Measurements from ENCODE around the gene ATOH1.

ATOH1 gene, protein sequence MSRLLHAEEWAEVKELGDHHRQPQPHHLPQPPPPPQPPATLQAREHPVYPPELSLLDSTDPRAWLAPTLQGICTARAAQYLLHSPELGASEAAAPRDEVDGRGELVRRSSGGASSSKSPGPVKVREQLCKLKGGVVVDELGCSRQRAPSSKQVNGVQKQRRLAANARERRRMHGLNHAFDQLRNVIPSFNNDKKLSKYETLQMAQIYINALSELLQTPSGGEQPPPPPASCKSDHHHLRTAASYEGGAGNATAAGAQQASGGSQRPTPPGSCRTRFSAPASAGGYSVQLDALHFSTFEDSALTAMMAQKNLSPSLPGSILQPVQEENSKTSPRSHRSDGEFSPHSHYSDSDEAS

GRCh38 chr4:93828332-93828994 lies at the start of gene ATOH1:
TSS of gene ATOH1 (plus strand) at chr4:93828753. CDS start at chr4:93828927, 174 bp downstream.
- peak; percentile 67 for DNase-seq

DNA sequence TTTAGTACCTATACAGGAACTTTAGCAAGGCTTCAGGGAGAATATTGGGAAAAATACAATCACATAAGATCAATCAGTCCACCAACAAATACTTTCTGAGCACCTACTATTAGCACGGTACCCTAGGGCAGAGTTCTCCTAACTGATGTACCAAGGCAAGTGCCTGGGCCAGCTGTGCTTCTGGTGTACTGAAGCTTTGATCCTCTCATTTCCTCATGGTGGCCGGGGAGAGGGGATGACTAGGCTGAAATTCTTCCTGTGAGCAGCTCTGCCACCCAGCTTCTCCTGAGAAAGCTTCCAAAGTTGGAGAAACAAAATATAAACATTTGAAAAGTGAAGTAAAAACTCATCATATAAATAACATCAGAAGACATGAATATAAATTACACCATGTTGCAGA lies 49.3 kb upstream of the ATOH1 start:
- DNase-seq = no peak

DNA sequence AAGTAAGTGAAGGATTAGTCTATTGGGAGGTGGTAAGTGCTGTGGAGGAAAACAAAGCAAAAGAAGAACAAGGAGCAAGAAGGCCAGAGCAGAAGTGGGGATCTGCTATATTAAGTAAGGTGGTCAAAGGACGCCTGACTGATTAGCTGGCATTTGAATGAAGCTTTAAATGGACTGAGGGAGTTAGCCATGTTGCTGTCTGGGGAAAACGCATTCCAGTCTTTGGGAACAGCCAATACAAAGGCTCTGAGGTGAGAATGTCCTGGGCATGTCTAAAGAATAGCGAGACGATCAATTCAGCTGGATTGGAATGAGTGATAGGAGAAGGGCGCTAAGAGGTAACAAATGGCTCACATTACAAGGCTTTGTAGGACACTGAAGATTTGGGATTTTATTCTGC lies 48.5 kb upstream of the ATOH1 start:
- no peak for DNase-seq

DNA sequence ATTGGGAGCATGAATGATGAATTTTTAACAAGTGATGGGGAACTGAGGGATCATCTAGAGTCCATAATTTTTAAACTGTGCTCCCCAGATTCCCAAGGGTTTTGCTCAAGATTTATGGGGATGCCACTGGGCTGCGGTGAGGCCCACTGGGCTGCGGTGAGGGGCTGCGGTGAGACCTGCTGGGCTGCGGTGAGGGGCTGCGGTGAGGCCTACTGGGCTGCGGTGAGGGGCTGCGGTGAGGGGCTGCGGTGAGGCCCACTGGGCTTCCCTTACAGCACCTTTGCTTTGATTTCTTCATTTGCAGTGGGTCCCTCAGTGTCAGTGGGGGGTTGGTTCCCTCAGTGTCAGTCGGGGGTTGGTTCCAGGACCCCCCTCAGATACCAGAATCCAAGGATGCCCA lies 47.4 kb upstream of the ATOH1 start:
- no peak for DNase-seq

DNA sequence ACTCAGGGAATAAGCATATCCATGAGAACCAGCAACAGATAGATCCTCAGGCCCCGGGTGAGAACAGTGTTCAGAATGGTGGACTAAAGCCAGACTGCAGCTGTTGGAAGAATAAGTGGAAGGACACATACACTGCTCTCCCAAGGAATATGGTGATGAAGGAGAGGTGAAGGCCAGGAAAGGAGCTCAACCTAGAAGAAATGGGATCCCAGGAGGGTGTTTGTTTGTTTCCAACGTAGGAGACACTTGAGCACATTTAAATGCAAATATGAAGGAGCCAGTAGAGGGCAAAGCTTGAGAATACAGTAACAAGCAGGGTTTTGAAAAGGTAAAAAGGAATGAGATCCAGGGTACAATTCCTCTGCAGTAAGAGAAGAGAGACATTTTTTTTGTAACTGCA lies 42.4 kb upstream of the ATOH1 start:
- DNase-seq = no peak

- peak; percentile 19 for DNase-seq
Measured at GRCh38 chr4:93788712-93789111, 39.8 kb upstream of the ATOH1 start.

DNA sequence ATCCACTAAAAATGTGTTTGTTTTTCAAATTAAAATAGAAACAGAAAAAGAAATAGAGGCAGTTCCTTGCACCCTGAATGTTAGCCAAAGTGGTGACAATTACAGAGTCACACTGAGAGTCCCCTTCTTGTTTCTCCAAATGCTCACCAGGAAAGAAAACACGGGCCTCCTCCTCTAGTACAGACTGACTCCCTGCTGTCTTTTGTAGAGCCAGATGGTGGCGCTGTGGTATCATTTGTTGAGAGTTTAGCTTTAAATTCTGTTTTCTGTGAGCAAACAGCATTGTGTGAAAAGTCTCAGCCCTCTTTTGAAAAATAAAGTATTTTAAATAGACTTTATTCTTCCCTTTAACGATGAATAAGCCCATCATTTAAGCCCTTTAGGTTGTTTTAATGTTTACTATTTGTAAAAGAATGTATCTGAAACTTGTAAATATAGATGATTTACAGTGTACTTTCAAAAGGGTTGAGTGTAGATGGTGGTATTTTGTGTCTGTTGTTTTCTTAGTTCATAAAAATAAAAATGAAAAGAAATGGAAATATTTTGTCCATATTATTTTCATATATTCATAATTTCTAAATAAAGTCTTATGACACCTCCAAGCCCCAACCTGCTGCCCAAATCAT lies 36.9 kb upstream of the ATOH1 start:
- peak; percentile 66 for DNase-seq

- no peak for DNase-seq
Measured at GRCh38 chr4:93802045-93802444, 26.5 kb upstream of the ATOH1 start.

GRCh38 chr4:93809773-93810172 lies 18.8 kb upstream of the ATOH1 start:
- no peak for DNase-seq

GRCh38 chr4:93810340-93810992 lies 18.1 kb upstream of the ATOH1 start:
- DNase-seq = no peak

- DNase-seq = no peak
Measured at GRCh38 chr4:93813092-93813491, 15.5 kb upstream of the ATOH1 start.

DNA sequence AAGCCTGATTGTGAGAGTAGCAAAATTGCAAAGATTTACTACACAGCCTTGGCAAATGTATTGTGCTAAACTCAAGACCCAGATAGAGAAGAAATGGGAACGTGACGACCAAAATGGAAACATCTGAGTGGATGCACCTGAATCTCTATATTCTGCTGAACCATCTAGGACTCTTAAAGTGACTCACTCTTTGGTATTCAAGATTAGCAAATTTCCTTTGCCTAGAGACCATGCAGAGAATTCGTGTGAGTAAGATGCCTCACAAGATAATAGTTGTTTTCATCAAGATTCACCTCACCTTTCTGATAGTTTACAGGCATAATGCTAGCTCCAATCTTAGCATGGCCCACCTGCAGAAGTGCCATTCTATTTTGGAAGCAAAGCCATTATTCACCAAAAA lies 14.4 kb upstream of the ATOH1 start:
- DNase-seq = no peak

DNA sequence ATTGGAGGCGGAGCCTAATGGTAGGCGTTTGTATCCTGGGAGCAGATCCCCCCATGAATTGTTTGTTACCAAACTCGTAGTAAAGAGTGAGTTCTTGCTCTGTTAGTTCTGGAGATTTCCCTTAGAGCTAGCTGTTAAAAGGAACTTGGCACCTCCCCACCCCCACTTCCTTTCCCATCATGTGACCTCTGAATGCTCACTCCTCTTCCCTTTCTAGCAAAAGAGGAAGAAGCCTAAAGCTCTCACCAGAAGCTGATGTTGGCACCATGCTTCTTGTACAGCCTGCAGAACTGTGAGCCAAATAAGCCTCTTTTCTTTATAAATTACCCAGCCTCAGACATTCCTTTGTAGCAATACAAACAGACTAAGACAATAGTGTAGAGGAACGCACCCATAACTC lies 13.8 kb upstream of the ATOH1 start:
- DNase-seq = no peak

DNA sequence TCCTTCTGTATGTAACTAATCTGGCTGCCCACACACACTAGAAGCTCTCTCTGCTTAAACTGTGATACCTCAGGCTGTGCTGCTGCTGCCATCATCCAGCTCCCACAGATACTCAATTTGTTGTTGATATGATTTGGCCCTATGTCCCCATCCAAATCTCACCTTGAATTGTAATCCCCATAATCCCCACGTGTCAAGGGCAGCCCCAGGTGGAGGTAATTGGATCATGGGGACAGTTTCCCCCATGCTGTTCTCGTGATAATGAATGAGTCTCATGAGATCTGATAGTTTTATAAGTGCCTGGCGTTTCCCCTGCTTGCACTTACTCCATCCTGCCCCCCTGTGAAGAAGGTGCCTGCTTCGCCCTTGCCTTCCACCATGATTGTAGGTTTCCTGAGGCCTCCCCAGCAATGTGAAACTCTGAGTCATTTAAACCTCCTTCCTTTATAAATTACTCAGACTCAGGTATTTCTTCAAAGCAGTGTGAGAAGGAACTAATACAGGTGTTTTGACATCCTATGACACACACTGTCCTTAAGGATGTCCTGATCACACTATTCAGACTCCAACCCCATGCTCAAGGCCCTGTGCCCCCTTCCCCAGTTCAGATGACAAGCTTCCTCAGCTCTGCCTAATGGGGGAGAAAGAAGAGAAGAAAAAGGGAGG lies 2.9 kb upstream of the ATOH1 start:
- DNase-seq = no peak

DNA sequence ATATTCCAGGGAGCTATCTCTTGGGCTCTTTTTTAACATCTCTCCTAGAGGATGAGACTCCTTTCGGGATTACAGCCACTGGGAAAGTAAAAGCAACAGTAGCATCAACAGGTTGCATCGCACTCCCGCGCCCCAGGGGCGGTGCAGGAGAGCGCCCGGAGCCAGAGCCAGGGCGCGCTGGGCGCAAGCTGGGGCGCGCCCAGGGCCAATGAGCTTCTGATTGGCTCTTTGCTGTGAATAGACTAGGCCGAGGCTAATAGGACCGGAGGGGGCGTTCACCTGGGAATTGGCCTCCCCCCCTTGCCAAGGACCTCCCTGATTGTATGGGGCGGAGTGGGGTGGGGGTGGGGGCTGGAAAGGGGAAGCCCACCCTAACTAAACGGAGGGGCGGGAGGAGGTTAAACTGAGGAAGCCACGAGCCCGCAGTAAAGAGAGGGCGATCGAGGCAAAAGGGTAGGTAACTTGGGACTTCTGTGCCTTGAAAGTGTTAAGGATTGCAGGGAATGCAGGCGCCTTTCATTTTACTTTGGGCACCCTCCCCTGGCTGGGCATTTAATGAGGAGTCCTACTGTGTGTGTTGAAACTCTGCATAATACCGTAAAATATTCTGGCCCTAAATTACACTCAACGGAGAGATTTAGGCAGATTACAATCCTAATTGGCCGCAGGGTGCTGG lies 1.1 kb upstream of the ATOH1 start:
- DNase-seq = peak; percentile 42

- DNase-seq = peak; percentile 44
Measured at GRCh38 chr4:93828995-93829819, 654 bp downstream of the ATOH1 start.

DNA sequence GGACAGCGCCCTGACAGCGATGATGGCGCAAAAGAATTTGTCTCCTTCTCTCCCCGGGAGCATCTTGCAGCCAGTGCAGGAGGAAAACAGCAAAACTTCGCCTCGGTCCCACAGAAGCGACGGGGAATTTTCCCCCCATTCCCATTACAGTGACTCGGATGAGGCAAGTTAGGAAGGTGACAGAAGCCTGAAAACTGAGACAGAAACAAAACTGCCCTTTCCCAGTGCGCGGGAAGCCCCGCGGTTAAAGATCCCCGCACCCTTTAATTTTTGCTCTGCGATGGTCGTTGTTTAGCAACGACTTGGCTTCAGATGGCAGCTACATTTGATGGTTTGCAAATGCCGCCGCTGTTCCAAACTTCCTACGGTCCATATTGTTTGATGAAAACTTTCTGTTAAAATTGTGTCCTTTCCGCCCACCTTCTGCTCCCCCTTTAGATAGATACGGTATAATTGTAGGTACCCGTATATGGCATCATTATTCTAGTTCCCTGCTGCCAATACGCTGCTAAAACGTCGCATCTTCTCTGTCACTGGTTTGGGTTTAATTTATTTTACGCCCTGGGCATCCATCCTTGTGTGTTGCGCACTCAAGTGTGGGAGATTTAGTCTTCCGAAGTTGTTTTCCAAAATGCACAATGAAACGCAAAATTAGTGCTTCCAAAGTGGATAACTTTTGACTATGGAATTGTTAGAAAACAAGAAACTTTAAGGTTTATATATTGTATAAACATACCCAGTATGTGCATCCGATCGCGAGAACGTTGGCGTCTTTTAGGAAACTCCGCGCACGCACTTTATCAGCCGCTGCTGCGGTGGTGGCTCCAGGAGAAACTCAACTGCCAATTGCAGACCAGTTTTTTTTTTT lies 1.5 kb downstream of the ATOH1 start:
- no peak for DNase-seq

- no peak for DNase-seq
Measured at GRCh38 chr4:93831716-93832496, 3.4 kb downstream of the ATOH1 start.

DNA sequence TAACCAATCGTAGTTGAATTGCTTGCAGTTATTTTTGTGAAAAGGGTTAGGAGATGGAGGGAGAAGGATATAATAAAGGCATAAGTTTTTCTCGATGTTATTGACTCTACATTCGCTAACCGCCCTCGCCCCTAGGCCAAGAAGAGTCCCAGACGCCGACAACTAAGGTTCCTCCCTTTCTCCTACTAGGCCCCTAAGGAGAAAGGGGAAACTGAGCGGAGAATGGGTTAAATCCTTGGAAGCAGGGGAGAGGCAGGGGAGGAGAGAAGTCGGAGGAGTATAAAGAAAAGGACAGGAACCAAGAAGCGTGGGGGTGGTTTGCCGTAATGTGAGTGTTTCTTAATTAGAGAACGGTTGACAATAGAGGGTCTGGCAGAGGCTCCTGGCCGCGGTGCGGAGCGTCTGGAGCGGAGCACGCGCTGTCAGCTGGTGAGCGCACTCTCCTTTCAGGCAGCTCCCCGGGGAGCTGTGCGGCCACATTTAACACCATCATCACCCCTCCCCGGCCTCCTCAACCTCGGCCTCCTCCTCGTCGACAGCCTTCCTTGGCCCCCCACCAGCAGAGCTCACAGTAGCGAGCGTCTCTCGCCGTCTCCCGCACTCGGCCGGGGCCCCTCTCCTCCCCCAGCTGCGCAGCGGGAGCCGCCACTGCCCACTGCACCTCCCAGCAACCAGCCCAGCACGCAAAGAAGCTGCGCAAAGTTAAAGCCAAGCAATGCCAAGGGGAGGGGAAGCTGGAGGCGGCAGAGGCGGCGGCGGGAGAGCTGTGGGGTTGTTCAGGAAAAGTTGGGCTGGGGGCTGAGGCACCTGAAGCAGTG lies 5.9 kb downstream of the ATOH1 start:
- no peak for DNase-seq

All from NCI-H2171 treated with DMSO at 0.1 percent for 48 hours (cell line).